GM18502 (cell line): ENCODE results near the gene RSRC2.
A peak's percentile ranks its signal among the peaks of the same experiment; 100 is the strongest.
"Not testable (repeated sequence)": the region's sequence is repeated elsewhere in the genome, so short reads cannot be mapped to it uniquely, and the experiment has no call there.

Experiments
- ATAC-seq: cut with Tn5 transposase; IDR thresholded peaks from one replicate; pipeline ENCODE4 v1.9.1; 2021; ENCODE audit warnings: mild to moderate bottlenecking; ENCODE audit not compliant: unreplicated experiment, poor library complexity

Gene RSRC2, protein sequence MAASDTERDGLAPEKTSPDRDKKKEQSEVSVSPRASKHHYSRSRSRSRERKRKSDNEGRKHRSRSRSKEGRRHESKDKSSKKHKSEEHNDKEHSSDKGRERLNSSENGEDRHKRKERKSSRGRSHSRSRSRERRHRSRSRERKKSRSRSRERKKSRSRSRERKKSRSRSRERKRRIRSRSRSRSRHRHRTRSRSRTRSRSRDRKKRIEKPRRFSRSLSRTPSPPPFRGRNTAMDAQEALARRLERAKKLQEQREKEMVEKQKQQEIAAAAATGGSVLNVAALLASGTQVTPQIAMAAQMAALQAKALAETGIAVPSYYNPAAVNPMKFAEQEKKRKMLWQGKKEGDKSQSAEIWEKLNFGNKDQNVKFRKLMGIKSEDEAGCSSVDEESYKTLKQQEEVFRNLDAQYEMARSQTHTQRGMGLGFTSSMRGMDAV

DNA sequence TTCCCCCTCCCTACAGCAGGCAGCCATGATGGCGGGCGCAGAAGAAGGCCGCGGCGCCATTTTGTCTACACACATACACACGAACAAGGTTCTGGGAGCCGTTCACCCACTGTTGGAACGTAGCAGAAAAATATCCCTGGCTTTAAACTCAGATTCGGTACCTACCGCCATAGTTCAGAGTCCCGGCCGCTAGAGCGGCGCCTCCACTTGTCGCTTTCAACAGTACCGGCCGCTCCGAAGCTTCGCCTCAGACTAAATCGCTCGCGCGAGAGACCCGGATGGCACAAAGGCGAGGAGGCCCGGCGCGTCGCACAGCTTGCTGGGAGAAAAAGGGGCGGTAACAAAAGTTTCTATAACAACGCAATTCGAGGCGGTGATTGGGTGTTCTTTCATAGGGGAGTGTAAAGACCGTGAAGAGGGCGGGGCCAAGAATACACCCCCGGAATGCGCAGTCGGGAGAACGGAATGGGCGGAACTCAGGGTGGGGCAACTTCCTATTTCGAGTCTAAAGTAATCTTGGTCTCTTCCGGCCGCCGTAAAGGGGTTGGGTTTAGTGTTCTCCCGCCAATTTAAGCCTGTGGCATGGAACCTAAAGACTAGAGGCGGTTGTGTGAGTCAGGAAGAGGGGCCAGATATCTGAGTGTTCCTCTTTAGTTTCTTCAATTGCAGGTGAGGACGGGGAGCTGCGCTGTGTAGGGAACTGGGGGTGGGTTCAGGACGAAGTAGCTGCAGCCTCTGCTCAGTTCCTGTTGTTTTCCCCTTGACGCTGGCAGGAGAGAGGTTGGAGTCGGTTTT, at the start of gene RSRC2, which contains the start of gene KNTC1:
TSS of gene RSRC2 (minus strand) at position 254 of the 795 bp plus-strand sequence. CDS start at position 171, 83 bp downstream.
TSS of gene KNTC1 (plus strand) at position 567 of the 795 bp plus-strand sequence. CDS start 2,815 bp downstream, outside the sequence.
- peak; percentile 91 for ATAC-seq

DNA sequence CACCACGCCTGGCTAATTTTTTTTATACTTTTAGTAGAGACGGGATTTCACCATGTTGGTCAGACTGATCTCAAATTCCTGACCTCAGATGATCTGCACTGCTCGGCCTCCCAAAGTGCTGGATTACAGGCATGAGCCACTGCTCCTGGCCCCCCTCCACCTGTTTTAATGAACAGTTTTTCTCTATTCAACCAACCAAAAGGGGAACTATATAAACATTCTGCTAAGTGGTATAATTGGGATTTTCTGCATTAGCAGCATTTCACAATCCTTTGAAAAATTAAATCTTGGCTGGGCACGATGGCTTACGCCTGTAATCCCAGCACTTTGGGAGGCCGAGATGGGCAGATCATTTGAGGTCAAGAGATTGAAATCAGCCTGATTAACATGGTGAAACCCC, 45.1 kb upstream of the RSRC2 start:
- ATAC-seq, result no peak

DNA sequence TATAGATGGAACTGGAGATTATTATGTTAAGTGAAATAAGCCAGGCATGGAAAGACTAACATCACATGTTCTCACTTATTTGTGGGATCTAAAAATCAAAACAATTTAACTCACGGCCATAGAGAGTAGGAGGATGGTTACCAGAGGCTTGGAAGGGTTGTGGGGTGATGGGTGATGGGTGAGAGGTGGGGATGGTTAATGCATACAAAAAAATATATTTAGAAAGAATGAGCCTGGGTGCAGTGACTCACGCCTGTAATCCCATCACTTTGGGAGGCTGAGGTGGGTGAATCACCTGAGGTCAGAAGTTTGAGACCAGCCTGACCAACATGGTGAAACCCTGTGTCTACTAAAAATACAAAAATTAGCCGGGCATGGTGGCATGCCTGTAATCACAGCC, 43.3 kb upstream of the RSRC2 start:
- ATAC-seq, result not testable (repeated sequence)

DNA sequence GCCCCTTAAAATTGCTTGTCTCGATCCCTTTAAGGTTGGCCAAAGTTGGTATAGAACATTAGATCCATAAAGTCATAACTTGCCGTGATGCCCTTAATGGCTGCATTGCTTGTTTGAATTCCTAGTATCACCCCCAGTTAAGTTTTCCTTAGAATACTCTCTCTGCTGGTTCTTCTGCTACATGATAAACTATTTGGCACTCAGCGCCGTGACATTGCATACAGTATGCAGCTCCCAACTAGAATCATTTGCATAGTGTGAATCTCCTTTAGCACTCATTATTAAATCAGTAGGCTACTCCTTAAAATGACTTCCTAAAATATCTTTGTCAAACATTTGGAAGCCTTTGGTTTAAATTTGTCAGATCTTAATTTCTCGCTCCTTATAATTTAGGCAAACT, 42.6 kb upstream of the RSRC2 start:
- ATAC-seq, result no peak

DNA sequence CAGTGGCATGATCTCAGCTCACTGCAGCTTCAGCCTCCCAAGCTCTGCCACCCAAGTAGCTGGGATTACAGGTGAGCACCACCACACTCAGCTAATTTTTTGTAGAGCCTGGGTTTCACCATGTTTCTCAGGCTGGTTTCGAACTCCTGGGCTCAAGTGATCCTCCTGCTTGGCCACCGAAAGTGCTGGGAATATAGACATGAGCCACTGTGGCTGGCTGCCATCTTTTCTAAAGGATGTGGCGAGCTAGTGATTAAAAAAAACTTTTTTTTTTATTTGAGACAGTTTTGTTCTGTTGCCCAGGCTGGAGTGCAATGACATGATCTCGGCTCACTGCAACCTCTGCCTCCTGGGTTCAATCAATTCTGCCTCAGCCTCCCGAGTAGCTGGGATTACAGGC, 40.1 kb upstream of the RSRC2 start:
- not testable (repeated sequence) for ATAC-seq

DNA sequence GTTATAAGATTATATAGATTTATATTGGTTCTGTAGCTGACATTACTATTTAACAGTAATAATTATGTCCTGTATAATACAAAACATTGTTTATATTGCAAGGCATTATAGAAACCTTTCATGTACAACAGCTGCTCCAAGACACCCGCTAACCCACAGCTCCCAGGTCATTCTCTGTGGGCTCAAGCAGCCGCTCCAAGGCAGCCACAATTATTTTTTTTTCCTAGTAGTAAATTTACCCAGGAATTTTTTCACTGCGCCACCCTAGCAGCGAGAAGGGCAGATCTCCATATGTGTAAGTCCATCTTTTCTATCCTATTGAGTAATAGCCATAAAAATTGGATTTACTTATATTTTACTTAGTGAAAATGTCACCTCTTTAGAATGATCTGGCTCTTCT, 36.6 kb upstream of the RSRC2 start:
- ATAC-seq, result no peak

DNA sequence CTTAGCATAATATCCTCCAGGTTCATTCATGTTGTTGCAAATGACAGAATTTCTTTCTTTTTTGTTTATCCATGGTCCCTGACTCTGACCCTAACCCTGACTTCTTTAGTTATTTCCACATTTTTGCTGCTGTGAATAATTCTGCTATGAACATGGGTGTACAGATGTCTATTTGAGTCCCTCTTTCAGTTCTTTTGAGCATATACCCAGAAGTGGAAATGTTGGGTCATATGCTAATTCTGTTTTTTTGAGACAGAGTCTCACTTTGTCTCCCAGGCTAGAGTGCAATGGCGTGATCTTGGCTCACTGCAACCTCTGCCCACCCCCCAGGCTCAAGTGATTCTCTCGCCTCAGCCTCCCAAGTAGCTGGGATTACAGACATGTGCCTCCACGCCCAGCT, 33.4 kb upstream of the RSRC2 start:
- no peak for ATAC-seq

DNA sequence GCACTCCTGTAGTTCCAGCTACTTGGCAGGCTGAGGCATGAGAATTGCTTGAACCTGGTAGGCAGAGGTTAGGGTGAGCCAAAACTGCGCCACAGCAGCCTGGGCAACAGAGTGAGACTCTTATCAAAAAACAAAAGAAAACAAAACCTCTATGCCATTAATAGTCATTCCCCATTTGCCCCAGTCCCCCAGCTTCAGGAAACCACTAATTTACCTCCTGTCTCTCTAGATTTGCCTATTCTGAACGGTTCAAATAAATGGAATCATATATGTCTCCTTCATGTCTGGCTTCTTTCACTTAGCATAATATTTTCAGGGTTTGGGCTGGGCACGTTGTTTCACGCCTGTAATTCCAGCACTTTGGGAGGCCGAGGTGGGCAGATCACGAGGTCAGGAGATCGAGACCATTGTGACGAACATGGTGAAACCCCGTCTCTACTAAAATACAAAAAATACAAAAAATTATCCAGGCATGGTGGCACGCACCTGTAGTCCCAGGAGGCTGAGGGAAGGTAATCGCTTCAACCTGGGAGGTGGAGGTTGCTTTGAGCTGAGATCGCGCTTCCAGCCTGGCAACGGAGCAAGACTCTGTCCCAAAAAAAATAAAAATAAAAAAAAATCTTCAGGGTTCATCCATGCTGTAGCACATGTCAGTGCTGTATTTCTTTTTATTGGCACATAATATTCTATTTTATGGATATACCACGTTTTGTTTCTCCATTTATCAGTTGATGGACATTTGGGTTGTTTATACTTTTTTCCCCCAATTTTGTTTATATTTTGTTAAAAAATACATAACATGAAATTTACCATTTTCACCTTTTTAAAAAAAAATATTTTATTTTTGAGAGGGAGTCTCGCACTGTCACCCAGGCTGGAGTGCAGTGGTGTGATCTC, 32.3 kb upstream of the RSRC2 start:
- ATAC-seq, result no peak

DNA sequence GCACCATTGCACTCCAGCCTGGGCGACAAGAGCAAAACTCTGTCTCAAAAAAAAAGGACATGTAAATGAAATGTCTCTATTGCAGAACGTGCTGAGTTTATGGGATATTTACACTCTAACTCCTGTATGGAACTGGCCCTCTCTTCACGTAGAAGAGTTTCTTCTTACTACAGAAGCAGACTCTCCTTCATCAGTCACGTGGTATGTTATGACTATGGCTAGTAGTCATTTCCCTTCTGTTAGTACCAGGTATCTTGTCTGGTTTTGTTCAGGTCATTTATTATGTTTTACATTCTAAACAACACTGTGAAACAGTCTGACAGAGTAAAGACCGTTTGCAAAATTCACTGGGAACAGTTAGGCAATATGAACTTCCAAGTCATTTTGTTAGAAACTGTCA, 20.6 kb upstream of the RSRC2 start:
- no peak for ATAC-seq

DNA sequence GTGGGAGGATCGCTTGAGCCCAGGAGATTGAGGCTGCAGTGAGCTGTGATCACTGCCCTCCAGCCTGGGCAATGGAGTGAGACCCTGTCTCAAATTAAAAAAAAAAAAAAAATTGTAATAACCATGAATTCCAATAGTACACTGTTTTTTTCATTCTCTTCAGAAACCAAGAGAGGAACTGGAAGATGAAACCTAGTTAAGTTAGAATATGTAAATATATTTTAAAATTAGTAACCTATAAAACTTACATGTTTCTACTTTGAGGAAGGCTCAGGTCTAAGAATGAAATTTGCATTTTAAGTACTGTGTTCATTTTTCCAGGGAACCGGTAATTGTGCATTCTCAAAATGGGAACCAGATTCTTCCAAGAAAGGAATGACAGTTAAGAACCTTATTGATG, 19.1 kb upstream of the RSRC2 start:
- ATAC-seq, result peak; percentile 60

DNA sequence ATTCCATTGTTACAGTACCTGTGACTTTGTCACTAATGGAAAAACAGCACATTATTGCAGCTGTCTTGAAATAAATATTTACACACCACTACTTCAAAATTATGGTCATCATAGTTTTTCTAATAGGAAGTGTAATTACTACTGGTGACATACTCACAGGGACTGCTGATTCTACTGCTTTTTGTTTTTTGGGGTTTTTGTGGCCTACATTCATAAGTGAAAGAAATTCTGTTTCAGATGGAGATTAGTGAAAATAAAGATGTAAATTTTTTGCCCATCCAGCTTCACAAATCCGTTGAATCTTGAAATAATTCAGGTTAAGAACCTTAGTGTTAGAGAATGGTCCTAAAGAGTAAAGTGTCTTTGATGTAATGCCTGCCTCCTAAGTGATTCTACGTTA, 17.8 kb upstream of the RSRC2 start:
- ATAC-seq, result no peak

DNA sequence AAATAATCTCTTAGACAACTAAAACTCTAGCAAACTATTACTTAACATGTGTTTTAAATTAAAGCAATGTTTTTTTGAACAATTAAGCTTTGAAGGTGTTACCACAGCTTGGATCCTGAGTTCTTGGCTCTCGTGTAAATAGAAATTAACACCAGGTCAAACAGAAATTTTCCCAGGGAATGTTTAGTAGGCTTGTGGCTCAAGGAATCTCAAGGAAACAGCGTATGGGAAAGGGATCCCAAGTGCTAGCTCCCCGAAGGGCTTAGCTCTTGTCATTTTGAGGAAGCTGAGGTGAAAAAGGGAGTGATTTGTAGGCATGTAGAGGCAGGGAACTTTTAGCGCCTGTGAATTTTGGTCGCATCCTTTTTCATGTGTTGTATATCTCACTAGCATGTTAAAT, 11.8 kb upstream of the RSRC2 start:
- ATAC-seq, result no peak

DNA sequence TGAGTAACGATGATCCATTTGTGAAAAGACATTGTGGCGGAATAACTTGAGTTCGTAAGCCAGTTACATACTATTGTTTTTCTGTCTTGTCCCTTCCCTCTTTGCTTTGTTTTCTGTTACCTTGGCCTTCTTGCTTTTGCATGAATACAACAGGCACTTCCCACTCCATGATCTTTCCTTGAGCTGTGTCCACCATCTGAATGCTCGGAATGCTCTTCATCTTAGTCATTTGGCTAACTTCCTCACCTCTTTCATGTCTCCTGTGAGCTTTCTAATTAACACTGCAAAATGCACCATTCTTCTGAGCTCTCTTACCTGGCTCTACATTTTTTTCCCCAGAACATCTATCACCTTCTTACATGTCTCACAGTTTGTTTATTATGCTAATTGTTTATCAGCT, 10.3 kb upstream of the RSRC2 start:
- ATAC-seq, result no peak

DNA sequence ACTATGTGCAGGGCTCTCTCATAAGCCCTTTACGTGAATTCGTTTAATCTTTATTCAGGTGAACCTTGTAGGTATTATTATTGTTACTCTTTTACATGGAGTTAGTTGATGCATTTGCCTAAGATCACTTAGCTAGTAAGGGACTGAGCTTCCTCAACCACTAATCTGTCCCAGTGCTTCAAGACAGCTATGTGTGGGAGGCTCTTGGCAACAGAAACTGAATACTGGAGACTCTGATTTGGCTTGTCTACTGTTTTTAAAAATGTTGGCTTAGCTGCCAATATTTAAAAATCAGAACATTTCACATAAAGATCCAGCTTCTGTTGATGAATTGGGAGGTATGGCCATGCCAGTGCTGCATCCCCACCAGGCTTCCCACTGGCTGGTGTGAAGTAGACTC, 7.1 kb upstream of the RSRC2 start:
- ATAC-seq, result no peak

DNA sequence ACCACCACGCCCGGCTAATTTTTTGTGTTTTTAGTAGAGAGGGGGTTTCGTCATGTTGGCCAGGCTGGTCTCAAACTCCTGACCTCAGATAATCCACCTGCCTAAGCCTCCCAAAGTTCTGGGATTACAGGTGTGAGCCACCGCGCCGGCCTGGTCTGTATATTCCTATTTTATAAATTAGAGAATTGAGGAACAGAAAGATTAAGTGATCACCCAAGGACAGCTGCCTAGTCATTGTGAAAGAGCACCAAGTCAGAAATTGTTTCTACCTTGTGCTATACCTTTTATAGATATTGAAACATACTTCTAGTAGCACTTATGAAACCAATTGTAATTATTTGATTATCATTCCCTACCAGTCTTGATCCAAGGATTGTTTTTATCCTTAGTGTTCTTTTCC, 2.3 kb upstream of the RSRC2 start:
- no peak for ATAC-seq

DNA sequence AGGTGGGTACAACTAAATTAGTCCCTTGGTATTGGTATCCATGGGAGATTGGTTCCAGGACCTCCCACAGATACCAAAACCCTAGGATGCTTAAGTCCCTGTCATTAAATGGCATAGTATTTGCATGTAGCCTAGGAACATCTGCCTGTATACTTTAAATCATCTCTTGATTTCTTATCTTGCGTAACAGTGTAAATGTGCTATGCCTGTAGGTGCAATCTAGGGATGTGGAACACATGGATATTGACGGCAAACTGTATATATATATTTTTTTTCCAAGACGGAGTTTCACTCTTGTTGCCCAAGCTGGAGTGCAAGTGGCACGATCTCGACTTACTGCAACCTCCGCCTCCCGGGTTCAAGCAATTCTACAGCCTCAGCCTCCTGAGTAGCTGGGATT, 1.8 kb upstream of the RSRC2 start:
- no peak for ATAC-seq

DNA sequence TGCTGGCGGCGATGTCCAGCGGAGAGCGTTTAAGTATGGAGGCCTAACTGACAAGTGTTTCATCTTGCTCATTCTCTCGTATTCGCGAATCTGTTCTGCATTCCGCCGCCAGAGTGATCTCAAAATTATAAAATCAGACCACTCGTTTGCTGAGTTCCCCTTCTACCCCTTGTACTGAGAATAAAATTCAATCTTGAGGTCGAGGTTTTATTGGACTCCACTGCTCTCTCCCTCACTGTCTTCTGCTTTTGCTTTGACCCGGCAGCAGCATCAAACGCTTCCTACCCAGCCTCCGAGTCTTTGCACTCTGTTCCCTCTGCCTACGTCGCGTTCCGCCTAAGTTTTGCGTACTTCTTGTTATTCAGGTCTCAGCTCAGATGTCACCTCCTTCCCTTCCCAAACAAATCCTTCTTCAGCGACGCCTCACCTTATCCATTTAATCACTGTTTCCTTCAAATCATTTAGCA, 775 bp upstream of the RSRC2 start:
- no peak for ATAC-seq

DNA sequence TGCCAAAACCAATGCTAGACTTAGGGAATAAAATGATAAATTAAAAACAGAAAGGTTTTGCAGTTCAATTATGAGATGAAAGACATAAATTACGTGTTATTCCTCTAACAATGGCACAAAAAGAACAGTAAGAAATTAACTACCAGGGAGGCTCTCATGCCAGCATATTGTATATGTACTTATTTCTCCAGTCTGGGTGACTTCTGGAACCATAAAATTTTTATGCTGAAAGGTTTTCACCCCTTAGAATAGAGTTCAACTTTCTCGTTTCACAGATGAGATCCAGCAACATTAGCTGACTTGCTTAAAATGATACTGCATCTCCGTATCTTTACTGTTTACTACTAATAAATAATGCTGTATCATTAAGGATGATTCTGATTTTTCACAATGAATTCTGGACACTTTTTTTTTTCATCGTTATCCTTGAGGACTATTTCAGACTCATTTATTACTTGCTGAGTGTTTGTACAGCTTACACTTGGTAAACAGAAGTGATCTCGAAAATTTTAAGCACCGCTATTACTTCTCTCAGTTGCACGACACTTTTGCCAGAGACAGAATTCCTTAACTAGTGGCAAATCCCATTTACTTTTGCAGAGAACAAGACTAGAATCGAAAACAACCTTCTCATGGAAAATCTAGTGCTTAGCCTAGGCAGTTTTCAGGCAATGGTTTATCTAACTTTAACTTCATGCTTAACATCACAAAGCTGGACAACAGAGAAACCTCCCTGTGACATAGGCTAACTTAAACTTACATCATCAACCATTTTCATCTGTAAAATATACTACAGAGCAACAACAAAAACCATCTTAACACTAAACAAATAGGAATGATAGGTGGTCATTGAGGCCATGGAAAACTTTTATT, 2.7 kb downstream of the RSRC2 start:
- ATAC-seq, result no peak

DNA sequence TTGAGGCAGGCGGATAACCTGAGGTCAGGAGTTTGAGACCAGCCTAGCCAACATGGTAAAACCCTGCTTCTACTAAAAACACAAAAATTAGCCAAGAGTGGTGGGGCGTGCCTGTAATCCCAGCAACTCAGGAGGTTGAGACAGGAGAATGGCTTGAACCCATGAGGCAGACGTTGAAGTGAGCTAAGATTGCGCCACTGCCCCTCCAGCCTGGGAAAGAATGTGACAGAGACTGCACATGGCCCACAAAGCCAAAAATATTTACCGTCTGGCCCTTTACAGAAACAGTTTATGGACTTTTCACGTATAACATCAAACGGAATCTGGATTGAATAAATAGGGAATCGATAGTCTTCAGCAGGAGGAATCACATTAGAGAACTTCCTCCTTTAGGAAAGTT, 3.5 kb downstream of the RSRC2 start:
- no peak for ATAC-seq
